OCI-LY1 (cell line): ENCODE data around the gene TXNRD3.

Experiments used
- H2AFZ ChIP-seq: fragments of 200-600 bp; sonication (generic), shearing (Covaris generic); 2 replicates; pipeline ENCODE4 v1.6.0; 2014; ENCODE audit warnings: antibody characterized with exemption, mild to moderate bottlenecking, low read length
- H3F3A ChIP-seq: fragments of 200-600 bp; sonication (generic), shearing (Covaris generic); 2 replicates; pipeline ENCODE4 v1.6.0; 2014; ENCODE audit warnings: mild to moderate bottlenecking, antibody characterized with exemption, low read length, moderate library complexity; ENCODE audit not compliant: insufficient read depth
- H3K27ac ChIP-seq: fragments of 200-600 bp; sonication (generic); 2 replicates; pipeline ENCODE4 v1.5.1; 2014; ENCODE audit warnings: low read length, mixed run types, mild to moderate bottlenecking, low read depth; ENCODE audit not compliant: poor library complexity, severe bottlenecking
- H3K27me3 ChIP-seq: fragments of 200-600 bp; sonication (generic); 2 replicates; pipeline ENCODE4 v1.6.0; 2014; ENCODE audit warnings: antibody characterized with exemption, mild to moderate bottlenecking, low read length, moderate library complexity; ENCODE audit not compliant: insufficient read depth
- H3K36me3 ChIP-seq: fragments of 200-600 bp; sonication (generic); 2 replicates; pipeline ENCODE4 v1.6.1; 2014; ENCODE audit warnings: mild to moderate bottlenecking, antibody characterized with exemption, low read length, moderate library complexity, mixed read lengths; ENCODE audit not compliant: insufficient read depth
- H3K4me1 ChIP-seq: fragments of 200-600 bp; sonication (generic); 2 replicates; pipeline ENCODE4 v1.5.1; 2014; ENCODE audit warnings: mild to moderate bottlenecking, low read length, moderate library complexity; ENCODE audit not compliant: insufficient read depth, severe bottlenecking
- H3K4me2 ChIP-seq: fragments of 200-600 bp; sonication (generic), shearing (Covaris generic); 2 replicates; pipeline ENCODE4 v1.6.1; 2014; ENCODE audit warnings: low read length
- H3K4me3 ChIP-seq: fragments of 200-600 bp; sonication (generic); 2 replicates; pipeline ENCODE4 v1.5.1; 2014; ENCODE audit warnings: low read length, low read depth, mild to moderate bottlenecking, mixed read lengths; ENCODE audit not compliant: poor library complexity, severe bottlenecking
- H3K79me2 ChIP-seq: fragments of 200-600 bp; shearing (Covaris generic); 2 replicates; pipeline ENCODE4 v1.6.1; 2016; ENCODE audit warnings: mixed run types, low read length, mixed read lengths; ENCODE audit not compliant: insufficient read depth
- H3K9ac ChIP-seq: fragments of 200-600 bp; sonication (generic), shearing (Covaris generic); 2 replicates; pipeline ENCODE4 v1.6.1; 2014; ENCODE audit warnings: mild to moderate bottlenecking, low read length, mixed read lengths
- H3K9me2 ChIP-seq: fragments of 200-600 bp; sonication (generic), shearing (Covaris generic); 2 replicates; pipeline ENCODE4 v1.6.1; 2014; ENCODE audit warnings: low read depth, mild to moderate bottlenecking, low read length, mixed read lengths
- H3K9me3 ChIP-seq: fragments of 200-600 bp; shearing (Covaris generic); 2 replicates; pipeline ENCODE4 v1.6.1; 2014; ENCODE audit warnings: low read length, mixed read lengths
- H4K20me1 ChIP-seq: fragments of 200-600 bp; sonication (generic), shearing (Covaris generic); 2 replicates; pipeline ENCODE4 v1.6.0; 2016; ENCODE audit warnings: mild to moderate bottlenecking, low read length; ENCODE audit not compliant: insufficient read depth
- EZH2 ChIP-seq: fragments of 200-600 bp; sonication (generic), shearing (Covaris generic); IDR thresholded peaks from 2 replicates; pipeline ENCODE4 v1.8.0; 2017; ENCODE audit warnings: borderline replicate concordance, mixed run types, mild to moderate bottlenecking, antibody characterized with exemption, low read length, moderate library complexity, mixed read lengths
- TF ChIP-seq, protein P1 (sequence below): fragments of 200-600 bp; sonication (generic), shearing (Covaris generic); IDR thresholded peaks from 2 replicates; pipeline ENCODE4 v1.5.1; 2017; ENCODE audit warnings: mild to moderate bottlenecking, antibody characterized with exemption, low read length, moderate library complexity, mixed read lengths

Gene TXNRD3

GRCh38 chr3:126620738-126621137, 34.2 kb downstream of the TXNRD3 start:
- Histone ChIP-seq H3F3A (no peaks in the 10 kb centered on the region), H3K9me2 (no peaks in the 10 kb centered on the region), H3K36me3 (no peaks in the 10 kb centered on the region), H3K27ac (no peak overlapping the region), H3K4me1 (no peaks in the 10 kb centered on the region), H3K27me3 (no peaks in the 10 kb centered on the region), H3K9ac (no peak overlapping the region), H4K20me1 (no peaks in the 10 kb centered on the region), H2AFZ (no peak overlapping the region), H3K79me2 (no peaks in the 10 kb centered on the region), H3K4me2 (no peak overlapping the region), H3K9me3 (no peaks in the 10 kb centered on the region), H3K4me3 (no peak overlapping the region)
- TF ChIP-seq EZH2, result no peak
- TF ChIP-seq, protein P1, sequence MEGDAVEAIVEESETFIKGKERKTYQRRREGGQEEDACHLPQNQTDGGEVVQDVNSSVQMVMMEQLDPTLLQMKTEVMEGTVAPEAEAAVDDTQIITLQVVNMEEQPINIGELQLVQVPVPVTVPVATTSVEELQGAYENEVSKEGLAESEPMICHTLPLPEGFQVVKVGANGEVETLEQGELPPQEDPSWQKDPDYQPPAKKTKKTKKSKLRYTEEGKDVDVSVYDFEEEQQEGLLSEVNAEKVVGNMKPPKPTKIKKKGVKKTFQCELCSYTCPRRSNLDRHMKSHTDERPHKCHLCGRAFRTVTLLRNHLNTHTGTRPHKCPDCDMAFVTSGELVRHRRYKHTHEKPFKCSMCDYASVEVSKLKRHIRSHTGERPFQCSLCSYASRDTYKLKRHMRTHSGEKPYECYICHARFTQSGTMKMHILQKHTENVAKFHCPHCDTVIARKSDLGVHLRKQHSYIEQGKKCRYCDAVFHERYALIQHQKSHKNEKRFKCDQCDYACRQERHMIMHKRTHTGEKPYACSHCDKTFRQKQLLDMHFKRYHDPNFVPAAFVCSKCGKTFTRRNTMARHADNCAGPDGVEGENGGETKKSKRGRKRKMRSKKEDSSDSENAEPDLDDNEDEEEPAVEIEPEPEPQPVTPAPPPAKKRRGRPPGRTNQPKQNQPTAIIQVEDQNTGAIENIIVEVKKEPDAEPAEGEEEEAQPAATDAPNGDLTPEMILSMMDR, result no peak

GRCh38 chr3:126618760-126619159, 36.2 kb downstream of the TXNRD3 start:
- Histone ChIP-seq H3K27me3 (no peaks in the 10 kb centered on the region), H3K79me2 (no peaks in the 10 kb centered on the region), H3K27ac (no peak overlapping the region), H3F3A (no peaks in the 10 kb centered on the region), H3K4me2 (no peak overlapping the region), H3K4me3 (no peak overlapping the region), H3K9me2 (no peaks in the 10 kb centered on the region), H3K9me3 (no peaks in the 10 kb centered on the region), H2AFZ (no peak overlapping the region), H3K9ac (no peak overlapping the region), H3K36me3 (no peaks in the 10 kb centered on the region), H3K4me1 (no peaks in the 10 kb centered on the region), H4K20me1 (no peaks in the 10 kb centered on the region)
- TF ChIP-seq, protein P1, result no peak
- TF ChIP-seq EZH2, result no peak

DNA sequence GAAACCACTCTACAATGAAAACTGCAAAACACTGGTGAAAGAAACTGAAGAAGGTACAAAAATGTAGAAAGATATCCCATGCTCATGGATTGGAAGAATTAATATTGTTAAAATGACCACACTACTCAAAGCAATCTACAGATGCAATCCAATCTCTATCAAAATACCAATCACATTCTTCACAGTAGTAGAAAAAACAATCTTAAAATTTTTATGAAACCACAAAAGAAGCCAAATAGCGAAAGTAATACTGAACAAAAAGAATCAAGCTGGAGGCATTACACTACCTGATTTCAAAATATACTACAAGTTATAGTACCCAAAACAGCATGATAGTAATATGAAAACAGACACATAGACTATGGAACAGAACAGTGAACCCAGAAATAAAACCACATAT, 36.9 kb downstream of the TXNRD3 start:
- Histone ChIP-seq H3K9ac (no peak overlapping the region), H3F3A (no peaks in the 10 kb centered on the region), H3K4me1 (no peaks in the 10 kb centered on the region), H3K4me3 (no peak overlapping the region), H3K79me2 (no peaks in the 10 kb centered on the region), H3K27ac (no peak overlapping the region), H2AFZ (no peak overlapping the region), H3K27me3 (no peaks in the 10 kb centered on the region), H4K20me1 (no peaks in the 10 kb centered on the region), H3K36me3 (no peaks in the 10 kb centered on the region), H3K4me2 (no peak overlapping the region), H3K9me2 (no peaks in the 10 kb centered on the region), H3K9me3 (no peaks in the 10 kb centered on the region)
- no peak for TF ChIP-seq EZH2
- TF ChIP-seq, protein P1, result no peak
